ENCODE data around the gene SEL1L3.

SEL1L3 gene

DNA sequence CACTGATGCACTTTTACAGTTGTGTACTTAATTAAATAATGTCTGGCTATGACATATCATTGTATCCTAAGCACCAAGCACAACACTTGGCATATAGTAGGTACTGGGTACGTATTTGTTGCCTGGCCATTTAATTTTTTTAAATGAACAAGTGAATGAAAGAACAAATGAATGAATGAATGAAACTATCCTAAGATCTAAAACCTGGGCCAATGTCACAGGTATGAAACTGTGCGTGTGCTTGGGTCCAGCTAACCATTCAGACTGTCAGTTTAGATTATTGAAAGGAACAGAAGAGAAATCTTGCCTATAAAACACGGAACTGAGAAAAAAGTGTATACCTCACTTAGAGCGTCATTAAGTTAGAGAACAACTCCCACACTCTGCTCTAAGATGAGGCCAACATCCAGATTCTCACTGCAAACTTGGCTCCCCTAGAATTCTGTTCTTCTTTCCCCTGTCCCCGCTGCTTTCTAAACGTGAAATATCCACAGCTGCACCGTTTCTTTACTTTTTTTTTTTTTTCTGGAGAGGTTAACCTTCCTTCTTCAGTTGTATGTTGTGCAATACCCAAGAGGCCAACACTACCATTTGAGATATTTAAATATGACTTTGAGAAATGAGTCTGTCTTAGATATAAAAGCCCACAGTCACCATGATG is 17.3 kb upstream of the SEL1L3 start:
- Histone ChIP-seq H3K9me3 (ENCODE audit: control insufficient read depth, low read length) (no peaks in the 10 kb centered on the region), H3K27me3 (ENCODE audit: control insufficient read depth, insufficient read depth, low read length, poor library complexity, severe bottlenecking) (no peaks in the 10 kb centered on the region), H3K4me3 (ENCODE audit: insufficient read depth, low read depth, low read length) (no peak overlapping the region), H3K27ac (ENCODE audit: insufficient read depth, low read depth, low read length, poor library complexity, severe bottlenecking) (no peak overlapping the region), H3K36me3 (ENCODE audit: control insufficient read depth, insufficient read depth, low read length) (no peaks in the 10 kb centered on the region), H3K4me1 (ENCODE audit: control insufficient read depth, insufficient read depth, low read length) (no peaks in the 10 kb centered on the region)
- WGBS, 2 experiments, result 92% methylated on average over 7 of the region's 7 CpGs

DNA sequence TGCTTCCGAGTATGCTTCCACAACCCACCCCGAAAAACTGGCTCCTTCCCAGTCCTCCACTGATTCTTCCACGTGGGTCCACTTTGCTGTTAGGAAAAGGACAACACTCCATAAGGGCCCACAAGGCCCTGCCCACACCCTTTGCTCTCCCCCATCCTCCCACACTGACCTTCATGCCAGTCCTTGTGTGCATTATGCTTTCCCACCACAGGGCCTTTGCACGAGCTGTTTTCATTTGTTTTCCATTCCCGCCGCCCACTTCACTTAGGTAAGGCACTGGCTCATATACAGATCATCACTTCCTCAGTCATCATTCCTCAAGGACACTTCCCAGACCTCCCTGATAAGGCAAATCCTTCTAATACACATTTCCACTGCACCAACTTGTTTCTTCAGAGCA is 16.8 kb upstream of the SEL1L3 start:
- WGBS, 2 experiments, result 95% methylated on average over 6 of the region's 6 CpGs
- Histone ChIP-seq H3K27ac (ENCODE audit: insufficient read depth, low read depth, low read length, poor library complexity, severe bottlenecking) (no peak overlapping the region), H3K9me3 (ENCODE audit: control insufficient read depth, low read length) (no peaks in the 10 kb centered on the region), H3K4me3 (ENCODE audit: insufficient read depth, low read depth, low read length) (no peak overlapping the region), H3K36me3 (ENCODE audit: control insufficient read depth, insufficient read depth, low read length) (no peaks in the 10 kb centered on the region), H3K4me1 (ENCODE audit: control insufficient read depth, insufficient read depth, low read length) (no peaks in the 10 kb centered on the region), H3K27me3 (ENCODE audit: control insufficient read depth, insufficient read depth, low read length, poor library complexity, severe bottlenecking) (no peaks in the 10 kb centered on the region)

DNA sequence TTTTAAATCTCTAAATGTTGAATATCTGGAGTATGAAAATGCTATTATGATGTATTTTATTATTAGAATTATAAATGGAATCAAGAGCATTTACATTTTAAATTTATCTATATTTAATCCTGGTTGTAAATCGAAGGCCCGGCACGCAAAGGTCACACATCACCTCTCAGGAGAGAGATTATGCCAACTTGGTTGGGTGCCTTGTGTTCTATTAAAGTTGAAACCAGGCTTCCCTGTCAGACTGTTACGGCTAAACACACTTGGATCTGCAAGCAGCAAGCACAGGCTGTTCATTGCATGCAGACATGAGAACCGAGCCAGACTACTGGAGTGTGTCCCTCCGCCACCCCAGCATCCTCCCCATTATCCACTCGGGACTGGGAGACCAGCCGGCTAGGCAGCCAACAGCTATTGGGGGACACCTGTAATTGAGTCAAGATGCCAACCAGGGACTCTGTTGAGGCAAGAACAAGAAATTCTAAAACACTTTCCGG is 16.4 kb upstream of the SEL1L3 start:
- Histone ChIP-seq H3K4me1 (ENCODE audit: control insufficient read depth, insufficient read depth, low read length) (no peaks in the 10 kb centered on the region), H3K27ac (ENCODE audit: insufficient read depth, low read depth, low read length, poor library complexity, severe bottlenecking) (no peak overlapping the region), H3K4me3 (ENCODE audit: insufficient read depth, low read depth, low read length) (no peak overlapping the region), H3K27me3 (ENCODE audit: control insufficient read depth, insufficient read depth, low read length, poor library complexity, severe bottlenecking) (no peaks in the 10 kb centered on the region), H3K36me3 (ENCODE audit: control insufficient read depth, insufficient read depth, low read length) (no peaks in the 10 kb centered on the region), H3K9me3 (ENCODE audit: control insufficient read depth, low read length) (no peaks in the 10 kb centered on the region)
- 84 to 91% methylated on average over 9 of the region's 9 CpGs for WGBS, 2 experiments

DNA sequence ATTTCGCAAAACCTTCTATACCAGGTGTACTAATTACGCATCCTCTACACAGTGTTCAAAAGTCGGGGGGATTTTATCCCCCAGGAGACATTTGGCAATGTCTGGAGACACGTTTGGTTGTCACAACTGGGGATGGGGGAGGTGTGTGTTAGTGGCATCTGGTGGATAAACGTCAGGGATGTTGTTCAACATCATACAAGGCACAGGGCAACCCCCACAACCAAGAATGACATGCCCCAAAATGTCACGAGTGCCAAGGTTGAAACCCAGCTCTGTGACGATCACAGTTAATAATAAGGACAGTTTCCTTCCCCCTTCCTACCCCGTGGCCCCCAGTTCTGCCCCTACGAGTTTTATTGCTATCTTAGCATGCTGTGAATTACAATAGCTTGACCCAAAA is 15.9 kb upstream of the SEL1L3 start:
- H3K9me3 ChIP-seq (ENCODE audit: control insufficient read depth, low read length), result no peaks in the 10 kb centered on the region
- H3K4me3 ChIP-seq (ENCODE audit: insufficient read depth, low read depth, low read length), result no peak overlapping the region
- 76 to 80% methylated on average over 9 of the region's 9 CpGs for WGBS, 2 experiments
- no peak overlapping the region for H3K27ac ChIP-seq (ENCODE audit: insufficient read depth, low read depth, low read length, poor library complexity, severe bottlenecking)
- no peaks in the 10 kb centered on the region for H3K27me3 ChIP-seq (ENCODE audit: control insufficient read depth, insufficient read depth, low read length, poor library complexity, severe bottlenecking)
- no peaks in the 10 kb centered on the region for H3K36me3 ChIP-seq (ENCODE audit: control insufficient read depth, insufficient read depth, low read length)
- no peaks in the 10 kb centered on the region for H3K4me1 ChIP-seq (ENCODE audit: control insufficient read depth, insufficient read depth, low read length)

DNA sequence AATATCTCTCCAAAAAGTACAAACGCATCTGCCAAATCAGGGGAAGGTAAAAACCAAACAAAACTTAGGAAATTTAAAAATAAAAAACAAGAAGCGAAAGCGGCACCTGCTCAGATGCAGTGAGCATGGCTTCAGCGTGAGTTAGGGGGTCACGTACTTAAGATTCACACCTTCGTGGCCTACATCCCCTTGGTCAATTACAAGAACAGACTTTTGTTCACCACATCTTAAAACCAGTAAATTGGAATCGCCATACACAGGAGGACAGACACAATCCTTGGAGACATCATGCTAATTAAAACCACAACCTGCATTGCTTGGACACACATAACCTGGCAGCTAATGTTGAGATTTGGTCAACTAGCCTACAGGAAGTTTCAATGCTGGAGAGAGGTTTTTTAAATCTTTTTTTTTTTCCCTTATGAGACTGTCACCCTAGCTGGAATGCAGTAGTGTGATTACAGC is 12.5 kb upstream of the SEL1L3 start:
- H3K36me3 ChIP-seq (ENCODE audit: control insufficient read depth, insufficient read depth, low read length), result no peaks in the 10 kb centered on the region

DNA sequence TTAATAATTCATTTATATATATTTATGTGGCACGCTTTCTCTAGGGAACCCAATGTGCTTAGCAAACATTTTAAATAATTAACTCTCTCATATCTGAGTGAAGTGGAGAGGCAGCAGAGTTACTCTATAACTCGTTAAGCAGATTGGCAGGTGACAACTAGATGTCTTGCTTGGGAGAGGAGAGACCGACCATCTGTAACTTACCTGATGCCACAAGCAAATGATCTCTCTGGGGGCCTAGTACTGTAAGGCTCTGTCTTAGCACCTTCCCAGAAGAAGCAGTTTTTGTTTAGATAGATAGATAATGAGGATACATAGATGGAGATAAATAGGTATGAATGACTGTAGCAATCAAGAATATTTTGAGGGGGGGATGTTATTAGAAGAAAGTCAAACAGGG is 11.9 kb upstream of the SEL1L3 start:
- Histone ChIP-seq H3K36me3 (ENCODE audit: control insufficient read depth, insufficient read depth, low read length) (no peaks in the 10 kb centered on the region), H3K4me1 (ENCODE audit: control insufficient read depth, insufficient read depth, low read length) (no peaks in the 10 kb centered on the region), H3K4me3 (ENCODE audit: insufficient read depth, low read depth, low read length) (no peak overlapping the region), H3K27ac (ENCODE audit: insufficient read depth, low read depth, low read length, poor library complexity, severe bottlenecking) (no peak overlapping the region), H3K27me3 (ENCODE audit: control insufficient read depth, insufficient read depth, low read length, poor library complexity, severe bottlenecking) (no peaks in the 10 kb centered on the region), H3K9me3 (ENCODE audit: control insufficient read depth, low read length) (no peaks in the 10 kb centered on the region)
- 86 to 94% methylated on average over 2 to 3 of the region's 3 CpGs for WGBS, 2 experiments

More for the DNA sequence above, 12.5 kb upstream of the SEL1L3 start:
- no peak overlapping the region for H3K4me3 ChIP-seq (ENCODE audit: insufficient read depth, low read depth, low read length)
- H3K4me1 ChIP-seq (ENCODE audit: control insufficient read depth, insufficient read depth, low read length), result no peaks in the 10 kb centered on the region
- H3K9me3 ChIP-seq (ENCODE audit: control insufficient read depth, low read length), result no peaks in the 10 kb centered on the region
- no peaks in the 10 kb centered on the region for H3K27me3 ChIP-seq (ENCODE audit: control insufficient read depth, insufficient read depth, low read length, poor library complexity, severe bottlenecking)
- H3K27ac ChIP-seq (ENCODE audit: insufficient read depth, low read depth, low read length, poor library complexity, severe bottlenecking), result no peak overlapping the region
- 96% methylated on average over 7 of the region's 7 CpGs for WGBS, 2 experiments

DNA sequence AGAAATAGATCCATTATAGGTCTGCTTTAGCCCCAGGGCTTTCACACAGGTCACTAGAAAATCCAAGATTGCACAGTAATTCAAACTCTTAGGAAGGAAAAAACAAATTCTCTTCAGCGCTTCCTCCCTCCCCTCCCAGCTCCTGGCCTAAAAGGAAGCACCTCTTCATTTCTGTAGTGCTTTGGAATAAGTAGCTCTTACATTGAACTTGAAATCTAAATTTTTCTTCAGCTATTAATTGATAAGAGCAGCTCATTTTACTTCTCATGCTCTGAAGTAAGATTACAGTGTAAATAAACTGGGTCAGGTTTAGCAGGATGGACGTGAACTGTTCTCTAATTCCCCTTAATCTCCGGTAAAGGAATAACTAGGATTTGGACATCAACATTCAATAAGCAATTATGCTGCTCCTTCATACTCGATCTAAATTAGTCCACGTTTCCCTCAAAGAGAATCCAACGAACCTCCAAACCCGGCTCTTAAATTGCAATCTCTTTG is 10.9 kb upstream of the SEL1L3 start:
- Histone ChIP-seq H3K27ac (ENCODE audit: insufficient read depth, low read depth, low read length, poor library complexity, severe bottlenecking) (no peak overlapping the region), H3K36me3 (ENCODE audit: control insufficient read depth, insufficient read depth, low read length) (no peaks in the 10 kb centered on the region), H3K4me3 (ENCODE audit: insufficient read depth, low read depth, low read length) (no peak overlapping the region), H3K27me3 (ENCODE audit: control insufficient read depth, insufficient read depth, low read length, poor library complexity, severe bottlenecking) (no peaks in the 10 kb centered on the region), H3K9me3 (ENCODE audit: control insufficient read depth, low read length) (no peaks in the 10 kb centered on the region), H3K4me1 (ENCODE audit: control insufficient read depth, insufficient read depth, low read length) (no peaks in the 10 kb centered on the region)
- WGBS, 2 experiments, result 94 to 95% methylated on average over 7 of the region's 7 CpGs

DNA sequence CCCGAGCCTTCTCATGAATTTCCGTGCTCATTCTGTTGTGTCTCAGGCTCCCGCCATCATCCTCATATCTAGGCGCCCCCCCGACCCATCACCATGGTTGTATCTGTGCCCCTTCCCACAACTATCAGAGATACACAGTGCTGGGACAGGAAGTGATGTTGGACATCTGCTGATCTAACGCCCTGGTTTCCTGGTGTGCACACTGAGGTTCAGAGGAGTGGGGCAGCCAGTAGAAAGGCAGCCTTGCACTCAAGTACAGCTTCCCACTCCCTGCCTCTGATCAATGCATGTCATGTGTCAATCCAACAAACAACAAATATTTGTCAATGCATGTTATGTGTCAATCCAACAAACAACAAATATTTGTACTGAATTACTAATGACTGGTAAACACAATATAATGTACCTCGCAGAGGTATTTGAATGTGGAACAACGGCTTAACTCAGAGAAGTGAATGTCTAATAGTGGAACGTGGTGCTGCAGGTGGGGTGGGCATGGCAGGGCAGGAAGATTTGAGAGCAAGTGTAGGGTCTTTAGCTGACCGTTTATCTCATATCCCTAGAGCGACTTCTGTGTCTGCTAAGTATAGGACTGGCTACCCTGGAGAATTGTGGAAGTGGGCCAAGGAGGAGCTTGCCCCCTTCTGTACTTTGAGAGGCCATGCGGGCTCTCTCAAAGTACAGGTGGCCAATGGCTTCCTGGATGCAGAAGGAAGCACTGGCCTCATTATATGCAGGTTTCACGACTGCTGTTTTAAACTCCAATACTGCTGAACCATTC is 10.3 kb upstream of the SEL1L3 start:
- Histone ChIP-seq H3K27ac (ENCODE audit: insufficient read depth, low read depth, low read length, poor library complexity, severe bottlenecking) (no peak overlapping the region), H3K4me3 (ENCODE audit: insufficient read depth, low read depth, low read length) (no peak overlapping the region), H3K36me3 (ENCODE audit: control insufficient read depth, insufficient read depth, low read length) (no peaks in the 10 kb centered on the region), H3K9me3 (ENCODE audit: control insufficient read depth, low read length) (no peaks in the 10 kb centered on the region), H3K4me1 (ENCODE audit: control insufficient read depth, insufficient read depth, low read length) (no peaks in the 10 kb centered on the region), H3K27me3 (ENCODE audit: control insufficient read depth, insufficient read depth, low read length, poor library complexity, severe bottlenecking) (no peaks in the 10 kb centered on the region)
- 96% methylated on average over 13 of the region's 13 CpGs for WGBS, 2 experiments

DNA sequence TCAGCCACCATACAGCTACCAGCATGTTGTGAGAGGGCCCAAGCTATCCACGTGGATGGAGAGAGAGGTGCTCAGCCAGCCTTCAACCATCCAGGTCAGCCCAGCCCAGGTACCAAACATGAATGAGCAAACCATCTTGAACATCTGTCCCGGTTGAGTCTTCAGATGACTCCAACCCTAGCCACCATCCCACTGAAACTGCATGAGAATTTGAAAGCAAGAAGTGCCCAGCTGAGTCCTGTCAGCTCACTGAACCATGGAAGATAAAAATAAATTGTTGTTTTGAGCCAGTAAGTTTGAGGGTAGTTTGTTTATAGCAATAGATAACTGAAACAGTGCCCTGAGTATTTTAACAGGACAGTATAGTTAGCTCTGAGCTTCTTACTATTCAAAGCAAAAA is 7.3 kb upstream of the SEL1L3 start:
- no peak overlapping the region for H3K27ac ChIP-seq (ENCODE audit: insufficient read depth, low read depth, low read length, poor library complexity, severe bottlenecking)
- H3K27me3 ChIP-seq (ENCODE audit: control insufficient read depth, insufficient read depth, low read length, poor library complexity, severe bottlenecking), result peaks cover 3% of the 10 kb centered on the region
- no peaks in the 10 kb centered on the region for H3K4me1 ChIP-seq (ENCODE audit: control insufficient read depth, insufficient read depth, low read length)
- H3K36me3 ChIP-seq (ENCODE audit: control insufficient read depth, insufficient read depth, low read length), result no peaks in the 10 kb centered on the region
- 88 to 90% methylated on average over 2 of the region's 2 CpGs for WGBS, 2 experiments
- no peak overlapping the region for H3K4me3 ChIP-seq (ENCODE audit: insufficient read depth, low read depth, low read length)
- H3K9me3 ChIP-seq (ENCODE audit: control insufficient read depth, low read length), result no peaks in the 10 kb centered on the region

DNA sequence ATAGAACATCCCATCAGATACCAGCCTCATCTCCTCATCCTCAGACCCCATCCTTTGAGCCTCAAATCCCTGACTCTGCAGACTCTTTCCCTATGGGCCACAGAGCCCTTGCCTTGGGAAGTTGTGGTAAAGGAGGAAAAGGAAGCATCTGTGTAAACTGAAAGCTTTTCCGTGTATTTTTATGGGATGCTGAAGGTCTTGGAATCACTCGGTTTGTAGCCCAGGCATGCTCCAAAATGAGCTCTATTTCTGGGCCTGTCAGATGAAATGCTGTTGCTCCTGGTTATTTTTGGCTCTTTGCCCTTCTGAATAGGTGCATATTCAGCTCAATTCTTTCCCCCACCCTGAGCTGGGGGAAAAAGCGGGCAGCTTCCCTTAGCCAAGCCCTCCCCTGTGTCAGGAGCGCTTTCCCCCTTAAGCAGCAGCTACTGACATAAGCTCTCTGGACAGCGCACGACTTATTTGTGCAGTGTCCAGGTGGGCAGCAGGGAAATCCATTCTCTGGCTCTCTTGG is 5.0 kb upstream of the SEL1L3 start:
- H3K4me1 ChIP-seq (ENCODE audit: control insufficient read depth, insufficient read depth, low read length), result no peaks in the 10 kb centered on the region
- 87 to 94% methylated on average over 6 of the region's 6 CpGs for WGBS, 2 experiments
- no peaks in the 10 kb centered on the region for H3K36me3 ChIP-seq (ENCODE audit: control insufficient read depth, insufficient read depth, low read length)
- H3K4me3 ChIP-seq (ENCODE audit: insufficient read depth, low read depth, low read length), result no peak overlapping the region
- no peaks in the 10 kb centered on the region for H3K9me3 ChIP-seq (ENCODE audit: control insufficient read depth, low read length)
- H3K27ac ChIP-seq (ENCODE audit: insufficient read depth, low read depth, low read length, poor library complexity, severe bottlenecking), result no peak overlapping the region
- peaks cover 24% of the 10 kb centered on the region for H3K27me3 ChIP-seq (ENCODE audit: control insufficient read depth, insufficient read depth, low read length, poor library complexity, severe bottlenecking)
